Mucosa of stomach (tissue), 1 donor: ENCODE data around the gene EXO5.
"Not testable (repeated sequence)": the region's sequence is repeated elsewhere in the genome, so short reads cannot be mapped to it uniquely, and the experiment has no call there.

Experiments used
- H3K27me3 ChIP-seq: one replicate; pipeline ENCODE4 v1.7.0; 2013; ENCODE audit warnings: mild to moderate bottlenecking, low read length; ENCODE audit not compliant: control insufficient read depth, insufficient read depth
- H3K36me3 ChIP-seq: one replicate; pipeline ENCODE4 v1.7.0; 2013; ENCODE audit warnings: low read length; ENCODE audit not compliant: control insufficient read depth, insufficient read depth
- H3K4me1 ChIP-seq: one replicate; pipeline ENCODE4 v1.7.0; 2013; ENCODE audit warnings: mild to moderate bottlenecking, low read length; ENCODE audit not compliant: control insufficient read depth, insufficient read depth
- H3K4me3 ChIP-seq: one replicate; pipeline ENCODE4 v1.7.0; 2013; ENCODE audit warnings: low read length
- H3K9ac ChIP-seq: one replicate; pipeline ENCODE4 v1.7.0; 2013; ENCODE audit warnings: mild to moderate bottlenecking, low read length, moderate library complexity
- H3K9me3 ChIP-seq: one replicate; pipeline ENCODE4 v1.7.0; 2013; ENCODE audit warnings: mild to moderate bottlenecking, low read length, moderate library complexity; ENCODE audit not compliant: control insufficient read depth
- donor health status: Pancreatic carcinoma.

The EXO5 gene

DNA sequence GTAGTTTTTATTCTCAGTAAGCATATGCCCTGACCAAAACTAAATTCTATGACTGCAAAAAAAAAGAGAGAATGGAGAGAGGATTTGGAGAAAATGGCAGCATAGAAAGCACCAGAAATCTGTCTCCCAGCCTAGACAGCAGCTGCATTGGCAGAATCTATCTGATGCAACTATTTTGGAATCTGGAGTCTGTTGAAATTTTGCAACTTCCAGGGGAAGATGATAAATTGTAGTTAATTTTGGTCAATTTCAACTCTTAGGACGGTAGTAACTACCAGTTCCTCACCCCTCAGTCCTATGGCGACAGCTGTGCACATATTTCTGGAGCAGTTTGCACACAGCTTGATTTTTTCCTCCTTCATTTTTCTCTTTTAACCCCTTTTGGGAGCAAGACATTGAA is 10.9 kb downstream of the EXO5 start:
- Histone ChIP-seq H3K9me3 (peaks cover 5% of the 10 kb centered on the region), H3K9ac (no peak overlapping the region), H3K36me3 (no peaks in the 10 kb centered on the region), H3K4me1 (no peaks in the 10 kb centered on the region), H3K27me3 (no peaks in the 10 kb centered on the region), H3K4me3 (no peak overlapping the region)

DNA sequence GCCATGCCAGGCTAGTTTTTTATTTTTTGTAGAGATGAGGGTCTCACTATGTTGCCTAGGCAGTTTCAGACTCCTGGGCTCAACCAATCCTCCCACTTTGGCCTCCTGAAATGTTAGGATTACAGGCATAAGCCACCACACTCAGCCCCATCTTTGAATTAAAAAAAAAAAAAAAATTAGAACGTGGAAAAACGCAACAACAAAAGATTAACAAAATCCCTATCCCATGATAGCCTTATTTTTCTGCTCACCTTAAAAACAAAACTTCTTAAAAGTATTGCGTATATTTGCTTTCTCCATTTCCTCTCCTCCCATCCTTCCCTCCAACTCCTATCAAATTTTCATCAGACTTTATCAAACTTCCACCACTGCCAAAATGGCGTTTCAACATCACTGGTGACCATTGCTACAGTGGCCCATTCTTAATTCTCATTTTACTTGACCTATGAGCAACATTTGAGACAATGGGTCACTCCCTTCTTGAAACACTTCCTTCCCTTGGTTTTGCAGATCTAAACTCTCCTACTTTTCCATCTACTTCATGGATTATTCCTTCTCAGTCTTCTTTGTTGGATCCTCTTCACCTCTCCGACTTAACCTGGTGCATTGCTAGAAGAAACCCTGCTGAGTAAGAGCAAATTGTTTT is 22.3 kb downstream of the EXO5 start:
- Histone ChIP-seq H3K27me3 (no peaks in the 10 kb centered on the region), H3K36me3 (no peaks in the 10 kb centered on the region), H3K9ac (peak overlapping the region; percentile 78), H3K9me3 (no peaks in the 10 kb centered on the region), H3K4me3 (peak overlapping the region; percentile 88), H3K4me1 (no peaks in the 10 kb centered on the region)

- Histone ChIP-seq H3K9ac (peak within 1 kb of the TSS; percentile 78), H3K9me3 (no peaks in the 10 kb centered on the region), H3K4me1 (no peaks in the 10 kb centered on the region), H3K36me3 (no peaks in the 10 kb centered on the region), H3K4me3 (peak within 1 kb of the TSS; percentile 88), H3K27me3 (no peaks in the 10 kb centered on the region)
Observed at GRCh38 chr1:40531381-40532061, 23.0 kb downstream of the EXO5 start, which contains the start of gene ZNF684. Gene ZNF684, plus strand, starts transcription at chr1:40531637. Its CDS starts 1,530 bp downstream, at chr1:40533167.

DNA sequence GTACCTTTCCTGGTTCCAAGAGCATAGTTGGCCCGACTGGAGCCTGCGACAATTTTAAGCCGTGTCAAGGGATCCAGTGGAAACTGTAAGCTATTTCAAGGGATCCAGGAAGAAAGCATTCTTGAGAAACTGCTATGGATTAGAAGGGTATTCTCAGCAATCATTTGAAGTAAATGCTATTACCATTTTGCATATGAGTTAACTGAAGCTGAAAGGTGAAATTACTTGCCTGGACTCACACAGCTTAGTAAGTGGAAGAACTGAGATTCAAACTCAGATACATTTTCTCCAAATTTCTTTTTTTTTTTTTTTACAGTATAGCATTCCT is 23.5 kb downstream of the EXO5 start:
- Histone ChIP-seq H3K9me3 (no peaks in the 10 kb centered on the region), H3K27me3 (no peaks in the 10 kb centered on the region), H3K4me3 (peak overlapping the region; percentile 88), H3K36me3 (no peaks in the 10 kb centered on the region), H3K4me1 (no peaks in the 10 kb centered on the region), H3K9ac (peak overlapping the region; percentile 78)

- Histone ChIP-seq H3K4me1 (no peaks in the 10 kb centered on the region), H3K36me3 (no peaks in the 10 kb centered on the region), H3K4me3 (no peak overlapping the region), H3K9ac (no peak overlapping the region), H3K27me3 (no peaks in the 10 kb centered on the region), H3K9me3 (no peaks in the 10 kb centered on the region)
Observed at GRCh38 chr1:40532844-40533424, 24.4 kb downstream of the EXO5 start.

DNA sequence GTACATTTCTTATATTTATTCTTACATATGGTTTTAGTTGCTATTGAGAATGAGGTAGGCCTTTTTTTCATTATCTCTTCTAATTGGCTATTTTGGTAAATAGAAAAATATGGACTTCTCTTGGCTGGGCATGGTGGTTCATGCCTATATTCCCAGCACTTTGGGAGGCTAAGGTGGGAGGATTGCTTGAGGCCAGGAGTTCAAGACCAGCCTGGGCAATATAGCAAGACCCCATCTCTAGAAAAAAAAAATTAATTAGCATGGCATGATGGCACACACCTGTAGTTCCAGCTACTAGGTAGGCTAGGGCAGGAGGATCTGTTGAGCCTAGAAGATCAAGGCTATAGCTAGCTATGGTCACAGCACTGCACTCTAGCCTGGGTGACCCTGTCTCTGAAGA is 26.0 kb downstream of the EXO5 start:
- Histone ChIP-seq H3K4me1 (no peaks in the 10 kb centered on the region), H3K27me3 (no peaks in the 10 kb centered on the region), H3K9ac (no peak overlapping the region), H3K36me3 (no peaks in the 10 kb centered on the region), H3K9me3 (no peaks in the 10 kb centered on the region), H3K4me3 (no peak overlapping the region)

DNA sequence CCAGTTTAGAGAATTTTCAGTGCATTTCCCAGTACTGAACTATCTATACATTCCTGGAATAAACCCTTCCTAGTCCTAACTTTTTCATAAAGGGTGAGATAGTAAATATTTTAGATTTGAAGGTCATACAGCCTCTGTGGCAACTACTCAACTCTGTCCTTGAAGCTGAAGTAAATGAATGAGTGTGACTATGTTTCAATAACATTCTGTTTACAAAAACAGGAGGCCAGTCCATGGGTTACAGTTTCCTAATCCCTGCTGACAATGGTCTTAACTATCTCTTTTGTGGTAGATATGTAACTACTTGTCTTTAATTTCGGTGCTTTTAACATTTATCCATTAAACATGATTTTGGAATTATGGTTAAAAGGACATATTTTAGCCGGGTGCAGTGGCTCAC is 27.2 kb downstream of the EXO5 start:
- Histone ChIP-seq H3K4me1 (no peaks in the 10 kb centered on the region), H3K9me3 (no peaks in the 10 kb centered on the region), H3K36me3 (no peaks in the 10 kb centered on the region), H3K4me3 (no peak overlapping the region), H3K9ac (no peak overlapping the region), H3K27me3 (no peaks in the 10 kb centered on the region)

DNA sequence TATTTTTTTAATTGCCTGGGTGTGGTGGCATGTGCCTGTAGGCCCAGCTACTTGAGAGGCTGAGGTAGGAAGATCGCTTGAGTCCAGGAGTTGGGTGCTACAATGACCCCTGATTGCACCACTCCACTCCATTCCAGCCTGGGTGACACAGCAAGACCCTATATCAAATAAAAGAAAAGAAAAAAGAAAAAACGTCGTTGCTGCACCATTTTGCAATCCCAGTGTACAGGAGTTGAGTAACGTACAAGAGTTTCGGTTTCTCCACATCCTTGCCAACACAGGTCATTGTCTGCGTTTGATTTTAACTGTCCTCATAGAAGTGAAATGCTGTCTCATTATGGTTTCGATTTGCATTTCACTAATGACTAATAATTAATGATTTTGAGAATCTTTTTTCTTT is 30.8 kb downstream of the EXO5 start:
- Histone ChIP-seq H3K4me3 (no peak overlapping the region), H3K27me3 (no peaks in the 10 kb centered on the region), H3K9ac (no peak overlapping the region), H3K9me3 (no peaks in the 10 kb centered on the region), H3K36me3 (no peaks in the 10 kb centered on the region), H3K4me1 (no peaks in the 10 kb centered on the region)

- Histone ChIP-seq H3K4me3 (no peak overlapping the region), H3K9ac (no peak overlapping the region), H3K36me3 (no peaks in the 10 kb centered on the region), H3K9me3 (peaks cover 5% of the 10 kb centered on the region), H3K4me1 (no peaks in the 10 kb centered on the region), H3K27me3 (no peaks in the 10 kb centered on the region)
Observed at GRCh38 chr1:40546957-40547356, 38.4 kb downstream of the EXO5 start.

DNA sequence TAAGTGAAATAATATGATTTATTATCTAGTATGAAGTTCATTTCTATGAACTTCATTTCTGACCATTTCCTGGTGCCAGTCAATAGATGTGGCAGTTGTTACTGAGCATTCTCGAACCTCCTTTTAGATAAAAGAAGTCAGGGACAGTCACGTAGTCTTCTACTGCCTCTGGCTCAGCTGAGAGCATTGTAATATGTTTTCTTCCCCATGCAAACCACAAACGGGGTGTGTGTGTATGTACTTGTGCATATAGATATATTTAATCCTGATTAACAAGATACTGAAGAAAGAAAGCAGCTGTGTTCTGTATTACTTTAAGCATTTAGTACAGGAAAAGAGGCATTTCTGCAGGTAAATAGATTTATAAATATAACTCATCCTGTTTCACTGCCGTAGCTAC is 44.5 kb downstream of the EXO5 start:
- Histone ChIP-seq H3K9ac (no peak overlapping the region), H3K4me1 (no peaks in the 10 kb centered on the region), H3K4me3 (no peak overlapping the region), H3K36me3 (no peaks in the 10 kb centered on the region), H3K27me3 (no peaks in the 10 kb centered on the region), H3K9me3 (no peaks in the 10 kb centered on the region)

DNA sequence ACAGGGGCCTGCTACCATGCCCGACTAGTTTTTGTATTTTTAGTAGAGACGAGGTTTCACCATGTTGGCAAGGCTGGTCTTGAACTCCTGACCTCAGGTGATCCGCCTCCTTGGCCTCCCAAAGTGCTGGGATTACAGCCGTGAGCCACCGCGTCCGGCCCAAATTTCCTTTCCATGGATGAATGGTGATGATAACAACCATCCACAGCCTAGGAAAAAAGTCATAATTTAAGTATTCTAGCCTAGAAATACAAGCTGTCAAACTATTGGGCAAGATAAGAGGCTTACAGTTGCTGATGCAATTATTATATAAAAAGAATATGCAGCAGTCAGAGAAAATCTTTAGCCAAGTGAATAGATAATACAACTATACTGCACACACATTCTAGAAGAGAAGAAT is 46.2 kb downstream of the EXO5 start:
- H3K4me1 ChIP-seq, H3K9me3 ChIP-seq, H3K9ac ChIP-seq, H3K4me3 ChIP-seq, H3K27me3 ChIP-seq, H3K36me3 ChIP-seq: not testable (repeated sequence)

- H3K4me3 ChIP-seq, result no peak overlapping the region
- H3K4me1 ChIP-seq, result no peaks in the 10 kb centered on the region
- H3K36me3 ChIP-seq, result no peaks in the 10 kb centered on the region
- H3K9me3 ChIP-seq, result no peaks in the 10 kb centered on the region
- H3K27me3 ChIP-seq, result no peaks in the 10 kb centered on the region
- H3K9ac ChIP-seq, result no peak overlapping the region
Observed at GRCh38 chr1:40556121-40556520, 47.6 kb downstream of the EXO5 start.
